ENCODE results near the gene PPP1R3G. TPM values are rescaled to one million over a fixed set of nuclear protein-coding genes. Genes with fewer than 3 reads are reported as not detected.

The PPP1R3G gene
- total and polyA plus RNA-seq, 2 of the 4 experiments (the other 2 are of a cell fraction), result 0.10 to 0.18 TPM

DNA sequence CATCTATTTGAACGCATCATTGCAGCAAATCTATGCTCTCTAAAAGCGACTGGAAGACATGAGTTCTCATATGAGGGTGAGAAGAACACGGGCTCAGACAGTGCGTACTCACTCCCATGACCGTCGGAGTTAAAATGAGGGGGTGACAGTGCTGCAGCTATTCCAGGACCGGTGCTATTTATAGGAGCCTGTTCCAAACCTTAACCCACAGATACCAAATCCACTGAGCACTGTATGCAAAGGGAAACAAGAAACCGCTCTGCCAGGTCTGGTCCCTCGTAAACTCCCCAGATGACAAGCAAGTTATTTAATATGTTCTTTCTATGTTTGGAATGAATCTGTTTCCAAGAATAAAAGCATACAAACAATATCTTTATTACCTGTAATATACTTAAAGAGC lies 22.9 kb downstream of the PPP1R3G start:
- no TSS peak for BruUV-seq (replicated peaks)
- Histone ChIP-seq H2AFZ (replicated peaks; ENCODE audit: low read length, poor library complexity) (no peak overlapping the region), H3K4ac (ENCODE audit: low read depth, low read length) (no peak overlapping the region), H2BK120ac (ENCODE audit: low read depth, low read length) (no peak overlapping the region), H3K4me2 (ENCODE audit: low read depth, low read length) (no peak overlapping the region), H3K14ac (replicated peaks; ENCODE audit: low read depth, low read length) (no peak overlapping the region), H3K27me3 (ENCODE audit: control insufficient read depth, insufficient read depth, low read length) (no peaks in the 10 kb centered on the region; the same call in none of the 2 replicates), H4K8ac (ENCODE audit: low read depth in 2 of 2, low read length in 2 of 2) (no peak overlapping the region), H4K5ac (ENCODE audit: low read depth, low read length) (no peak overlapping the region), H3K18ac (ENCODE audit: low read depth, low read length) (no peak overlapping the region), H3K9me1 (ENCODE audit: insufficient read depth, low read length) (no peaks in the 10 kb centered on the region; the same call in 1 of the 2 replicates), H3K56ac (ENCODE audit: extremely low read depth, insufficient read depth, low read length) (no peak overlapping the region), H4K91ac (ENCODE audit: insufficient read depth, low read depth, low read length) (no peak overlapping the region), H2AK5ac (ENCODE audit: low read depth, low read length) (no peak overlapping the region), H3K27ac (ENCODE audit: insufficient read depth, low read length) (no peak overlapping the region), H3K36me3 (ENCODE audit: control insufficient read depth, insufficient read depth, low read length) (no peaks in the 10 kb centered on the region), H2BK20ac (ENCODE audit: low read depth, low read length) (no peak overlapping the region), H3K9me3 (ENCODE audit: control insufficient read depth, insufficient read depth, low read length) (no peaks in the 10 kb centered on the region), H3K4me1 (ENCODE audit: control insufficient read depth, insufficient read depth, low read length) (peaks cover 2% of the 10 kb centered on the region; the same call in 1 of the 2 replicates), H3K9ac (ENCODE audit: low read depth, low read length) (no peak overlapping the region), H2AK9ac (replicated peaks; ENCODE audit: low read depth, low read length, poor library complexity) (no peak overlapping the region), H2BK5ac (ENCODE audit: low read depth, low read length, poor library complexity, severe bottlenecking) (no peak overlapping the region), H3K23ac (ENCODE audit: low read depth, low read length) (no peak overlapping the region), H3K79me1 (ENCODE audit: low read depth in 1 of 2, low read length in 2 of 2) (no peaks in the 10 kb centered on the region), H3K4me3 (ENCODE audit: insufficient read depth, low read depth, low read length) (no peak overlapping the region), H2BK15ac (ENCODE audit: low read depth, low read length) (no peak overlapping the region), H4K20me1 (ENCODE audit: insufficient read depth, low read length) (0 out of 2 replicates have a peak, but pooled peaks cover 4% of the 10 kb centered on the region)
- ChIA-PET POLR2A (ENCODE audit: unreplicated experiment) (no interaction called here), CTCF (no interaction called here)
- in situ Hi-C loops (cut with MboI; ENCODE audit: low sequenced_read_pairs) (no loop called here), dilution Hi-C loops (cut with HindIII; ENCODE audit: low sequenced_read_pairs, unreplicated experiment) (no loop called here), intact Hi-C loops (cut with micrococcal nuclease) (no loop called here)
- WGBS, 2 experiments (ENCODE audit: extremely low coverage in 2 of 2, insufficient read length in 1 of 2), result 67% methylated on average over 3 of the region's 9 CpGs; no CpG with 5 or more reads in 1 of the 2 experiments
- ATAC-seq (ENCODE audit: low read depth), result no peak
- DNase-seq, result no peak
- TF ChIP-seq, protein P1, sequence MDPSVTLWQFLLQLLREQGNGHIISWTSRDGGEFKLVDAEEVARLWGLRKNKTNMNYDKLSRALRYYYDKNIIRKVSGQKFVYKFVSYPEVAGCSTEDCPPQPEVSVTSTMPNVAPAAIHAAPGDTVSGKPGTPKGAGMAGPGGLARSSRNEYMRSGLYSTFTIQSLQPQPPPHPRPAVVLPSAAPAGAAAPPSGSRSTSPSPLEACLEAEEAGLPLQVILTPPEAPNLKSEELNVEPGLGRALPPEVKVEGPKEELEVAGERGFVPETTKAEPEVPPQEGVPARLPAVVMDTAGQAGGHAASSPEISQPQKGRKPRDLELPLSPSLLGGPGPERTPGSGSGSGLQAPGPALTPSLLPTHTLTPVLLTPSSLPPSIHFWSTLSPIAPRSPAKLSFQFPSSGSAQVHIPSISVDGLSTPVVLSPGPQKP (IDR thresholded peaks at IDR 0.05; ENCODE audit: borderline replicate concordance, low read depth, low read length), result no peak
- TF ChIP-seq POLR2A (IDR thresholded peaks at IDR 0.05; ENCODE audit: low read depth, low read length) (no peak), RCOR1 (IDR thresholded peaks at IDR 0.05; ENCODE audit: insufficient replicate concordance, low read length) (no peak), MAZ (IDR thresholded peaks at IDR 0.05; ENCODE audit: borderline replicate concordance, low read depth, low read length) (no peak), RFX5 (IDR thresholded peaks at IDR 0.05; ENCODE audit: low read depth, low read length) (no peak), RAD21 (IDR thresholded peaks at IDR 0.05; ENCODE audit: low read length) (no peak), MAFK (IDR thresholded peaks at IDR 0.05; ENCODE audit: low read depth, low read length) (no peak), CEBPB (IDR thresholded peaks at IDR 0.05; ENCODE audit: low read depth, low read length) (no peak), CHD1 (IDR thresholded peaks at IDR 0.05; ENCODE audit: low read depth, low read length) (no peak), NFE2L2 (IDR thresholded peaks at IDR 0.05; ENCODE audit: low read depth, low read length) (no peak), BHLHE40 (IDR thresholded peaks at IDR 0.05; ENCODE audit: low read depth, low read length) (no peak), SMC3 (IDR thresholded peaks at IDR 0.05; ENCODE audit: low read depth, low read length) (no peak), FOS (IDR thresholded peaks at IDR 0.05; ENCODE audit: low read depth, low read length) (no peak), MXI1 (IDR thresholded peaks at IDR 0.05; ENCODE audit: borderline replicate concordance, low read depth, low read length) (no peak)
- TF ChIP-seq, protein P2, sequence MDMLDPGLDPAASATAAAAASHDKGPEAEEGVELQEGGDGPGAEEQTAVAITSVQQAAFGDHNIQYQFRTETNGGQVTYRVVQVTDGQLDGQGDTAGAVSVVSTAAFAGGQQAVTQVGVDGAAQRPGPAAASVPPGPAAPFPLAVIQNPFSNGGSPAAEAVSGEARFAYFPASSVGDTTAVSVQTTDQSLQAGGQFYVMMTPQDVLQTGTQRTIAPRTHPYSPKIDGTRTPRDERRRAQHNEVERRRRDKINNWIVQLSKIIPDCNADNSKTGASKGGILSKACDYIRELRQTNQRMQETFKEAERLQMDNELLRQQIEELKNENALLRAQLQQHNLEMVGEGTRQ (IDR thresholded peaks at IDR 0.05; ENCODE audit: low read depth, low read length), result no peak
- TF ChIP-seq, protein P3, sequence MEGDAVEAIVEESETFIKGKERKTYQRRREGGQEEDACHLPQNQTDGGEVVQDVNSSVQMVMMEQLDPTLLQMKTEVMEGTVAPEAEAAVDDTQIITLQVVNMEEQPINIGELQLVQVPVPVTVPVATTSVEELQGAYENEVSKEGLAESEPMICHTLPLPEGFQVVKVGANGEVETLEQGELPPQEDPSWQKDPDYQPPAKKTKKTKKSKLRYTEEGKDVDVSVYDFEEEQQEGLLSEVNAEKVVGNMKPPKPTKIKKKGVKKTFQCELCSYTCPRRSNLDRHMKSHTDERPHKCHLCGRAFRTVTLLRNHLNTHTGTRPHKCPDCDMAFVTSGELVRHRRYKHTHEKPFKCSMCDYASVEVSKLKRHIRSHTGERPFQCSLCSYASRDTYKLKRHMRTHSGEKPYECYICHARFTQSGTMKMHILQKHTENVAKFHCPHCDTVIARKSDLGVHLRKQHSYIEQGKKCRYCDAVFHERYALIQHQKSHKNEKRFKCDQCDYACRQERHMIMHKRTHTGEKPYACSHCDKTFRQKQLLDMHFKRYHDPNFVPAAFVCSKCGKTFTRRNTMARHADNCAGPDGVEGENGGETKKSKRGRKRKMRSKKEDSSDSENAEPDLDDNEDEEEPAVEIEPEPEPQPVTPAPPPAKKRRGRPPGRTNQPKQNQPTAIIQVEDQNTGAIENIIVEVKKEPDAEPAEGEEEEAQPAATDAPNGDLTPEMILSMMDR (conservative IDR thresholded peaks at IDR 0.05; ENCODE audit: low read depth, low read length), result no peak

All from IMR-90 (cell line).